Pancreas (tissue), 10 donors: ENCODE results near the gene BHMT. TPM values are rescaled to one million over a fixed set of nuclear protein-coding genes. Genes with fewer than 3 reads are reported as not detected.

Source experiments
- ATAC-seq, 4 donors: fragments of 200-7000 bp; cut with Tn5 transposase; one replicate each; pipeline versions ENCODE4 v1.8.0 to v1.9.1; 2020; ENCODE audit warnings: mild to moderate bottlenecking in 4 of 4, moderate library complexity in 4 of 4
- DNase-seq, 6 donors: peaks; one replicate each; pipeline ENCODE4 v3.0.0-alpha.2; 2020
- FAIRE-seq: peaks from 2 replicates; lab custom pipeline; 2012; peaks lifted over from hg19 to GRCh38; lab: Jason Lieb, UNC
- H3K27ac ChIP-seq, 4 donors: fragments of 200-600 bp; sonication (generic); 1 replicate in 3 of 4; 2 replicates in 1 of 4; pipeline versions ENCODE4 v1.5.0 to v1.8.0; 2020
- H3K27me3 ChIP-seq, 4 donors: fragments of 200-600 bp; one replicate each; pipeline ENCODE4 v1.8.0; 2021
- H3K36me3 ChIP-seq, 3 donors: fragments of 200-600 bp; sonication (generic) in 1 of 3; one replicate each; pipeline versions ENCODE4 v1.5.0 to v1.8.0; 2020 to 2021
- H3K4me1 ChIP-seq, 3 donors: fragments of 200-600 bp; one replicate each; pipeline ENCODE4 v1.8.0; 2021
- H3K4me3 ChIP-seq, 4 donors: fragments of 200-600 bp; sonication (generic) in 2 of 4; one replicate each; pipeline versions ENCODE4 v1.5.0 to v1.8.0; 2020 to 2021
- H3K9me3 ChIP-seq, 4 donors: fragments of 200-600 bp; one replicate each; pipeline ENCODE4 v1.8.0; 2021
- CTCF ChIP-seq, 4 donors: fragments of 200-600 bp; sonication (generic) in 3 of 4; IDR thresholded peaks; one replicate each; pipeline versions ENCODE4 v1.5.0 to v1.8.0; 2021; ENCODE audit warnings: antibody characterized with exemption in 4 of 4
- WGBS, 2 donors: extraction: QIAGEN DNeasy Blood & Tissue Kit; methylation state at CpG; one replicate each; pipeline ENCODE4 v1.1.7; 2013; 5-methylcytosine and 5-hydroxymethylcytosine counted together
- intact Hi-C, 3 donors: fragments of 100-400 bp; cut with DNase I; formaldehyde crosslinking; loops; one replicate each; pipeline versions ENCODE4 v1.11.1 to v1.14.2; 2022
- polyA plus RNA-seq, 2 donors: library from polyadenylated mRNA; stranded (reverse); fragments of 200-250 nt; gene quantifications; one replicate each; pipeline ENCODE4 v1.2.3, GENCODE V29; 2013
- total RNA-seq, 6 donors: library from RNA; stranded (reverse); fragmentation: NEBNext Ultra II Directional in 4 of 6; extraction: Animal tissue kit (Norgen Biotek cat#: 25700) in 4 of 6; gene quantifications; one replicate each; pipeline versions ENCODE4 v1.2.1 to v1.2.4, GENCODE V29; 2021 to 2023
- donor health status: healthy with polysubstance abuse.
- donor health status: DM: no; HTN: no; CAD: no; lungs with moderate emphysema.
- donor health status: DM: no; HTN: no; CAD: no.
- donor health status: control.
- donor health status: control.
- donor health status: Bipolar disorder and iron deficiency.
- donor health status: DM: yes; HTN: yes; CAD: no.
- donor health status: DM: no; HTN: no; CAD: no.
- donor health status: DM: no; HTN: no; CAD: no.
- donor health status: DM: yes; HTN: yes; CAD: no.

The BHMT gene
- total and polyA plus RNA-seq, 8 donors: 0.14 to 0.66 TPM; not detected in 6

- 87 to 89% methylated on average over 2 of the region's 2 CpGs for WGBS, 2 donors
- intact Hi-C loops: no loop called here
- Histone ChIP-seq H3K4me3 (no peak overlapping the region), H3K27me3 (no peaks in the 10 kb centered on the region), H3K36me3 (no peaks in the 10 kb centered on the region), H3K27ac (no peak overlapping the region), H3K9me3 (no peaks in the 10 kb centered on the region), H3K4me1 (peaks cover 0 to 6% (median 0%) of the 10 kb centered on the region in 3 donors)
- ATAC-seq (no peak), DNase-seq (no peak), FAIRE-seq (no peak)
- TF ChIP-seq CTCF (IDR thresholded peaks at IDR 0.05): no peak
Measured at GRCh38 chr5:79105868-79106267, 5.7 kb upstream of the BHMT start.

DNA sequence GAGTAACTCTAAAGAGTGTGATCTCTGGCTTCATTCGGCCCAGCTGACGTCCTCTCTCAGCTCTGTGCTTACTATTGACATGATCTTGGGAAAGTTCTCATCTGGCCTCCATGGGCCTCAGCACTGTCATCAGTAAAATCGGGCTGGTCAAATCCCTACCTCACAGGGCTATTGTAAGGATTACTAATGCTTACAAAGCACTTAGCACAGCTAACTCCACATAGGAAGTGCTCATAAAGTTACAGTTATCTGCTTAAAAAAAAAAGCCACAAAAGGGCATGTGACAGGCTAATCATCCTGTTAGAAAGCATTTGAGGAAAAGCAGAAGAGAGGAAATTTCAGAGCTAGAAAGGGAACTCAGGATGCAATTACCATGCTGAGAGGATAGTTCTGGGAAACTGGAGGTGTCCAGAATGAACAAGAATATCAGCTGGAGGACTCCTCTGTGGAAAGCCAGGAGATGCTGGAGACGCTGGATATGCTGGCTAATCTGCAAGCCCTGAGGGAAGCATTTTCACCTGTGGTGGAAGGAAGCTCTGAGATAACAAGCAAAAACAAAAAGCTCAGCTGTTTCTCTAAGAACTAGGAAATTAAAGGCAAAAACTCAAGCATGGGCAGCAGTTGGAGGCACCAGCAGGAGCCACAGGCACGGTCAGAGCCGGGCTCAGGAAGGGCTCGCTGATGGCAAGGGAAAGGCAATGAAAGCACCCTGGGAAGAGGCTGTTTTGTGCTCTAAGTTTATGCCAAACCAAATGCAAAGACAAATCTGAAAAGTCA lies 4.4 kb upstream of the BHMT start:
- TF ChIP-seq CTCF (IDR thresholded peaks at IDR 0.05): no peak
- peak; percentile 89 to 97 (median 96) for ATAC-seq
- peak in 4 of 6 donors; percentile 42 to 66 (median 48) for DNase-seq

DNA sequence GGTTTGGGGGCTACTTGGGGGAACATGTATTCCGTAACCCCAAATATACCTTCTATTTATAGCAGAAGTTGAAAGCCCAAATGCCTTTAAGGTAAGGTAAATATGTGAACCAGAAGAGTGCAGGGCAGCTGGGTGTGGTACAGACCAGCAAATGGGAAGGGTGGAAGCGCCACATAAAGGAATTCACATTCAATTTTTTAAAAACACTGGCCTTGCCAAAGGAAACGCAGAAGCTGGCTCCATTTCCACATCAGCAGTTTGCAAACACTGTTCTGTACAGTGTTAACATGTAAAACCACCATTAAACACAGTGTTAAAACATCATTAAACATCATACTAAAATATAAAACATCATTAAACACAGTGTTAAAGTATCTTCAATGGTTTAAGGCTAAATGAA lies 3.5 kb upstream of the BHMT start:
- DNase-seq: no peak
- intact Hi-C loops: no loop called here

More for the DNA sequence above, 4.4 kb upstream of the BHMT start:
- 57 to 59% methylated on average over 7 of the region's 7 CpGs for WGBS, 2 donors
- Histone ChIP-seq H3K27me3 (no peaks in the 10 kb centered on the region), H3K4me1 (peaks cover 0 to 6% (median 0%) of the 10 kb centered on the region in 3 donors), H3K4me3 (no peak overlapping the region), H3K27ac (peak overlapping the region in 1 of 4 donors; percentile 39), H3K9me3 (no peaks in the 10 kb centered on the region), H3K36me3 (no peaks in the 10 kb centered on the region)
- intact Hi-C loops: no loop called here
- no peak for FAIRE-seq

DNA sequence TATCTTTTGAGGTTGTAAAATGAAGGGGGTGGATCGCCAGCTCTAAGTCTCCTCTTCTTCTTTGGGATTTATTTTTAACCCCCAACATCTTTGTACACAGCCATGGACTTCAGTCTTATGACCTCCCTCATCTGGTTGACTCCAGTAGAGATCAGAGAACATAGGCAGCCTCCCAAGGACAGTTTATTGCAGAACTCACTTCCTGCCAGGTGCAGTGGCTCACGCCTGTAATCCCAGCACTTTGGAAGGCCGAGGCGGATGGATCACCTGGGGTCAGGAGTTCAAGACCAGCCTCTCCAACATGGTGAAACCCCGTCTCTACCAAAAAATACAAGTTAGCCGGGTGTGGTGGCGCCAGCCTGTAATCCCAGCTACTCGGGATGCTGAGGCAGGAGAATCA lies 2.8 kb upstream of the BHMT start:
- FAIRE-seq (no peak), ATAC-seq (no peak), DNase-seq (no peak)
- no peak overlapping the region for H3K4me3 ChIP-seq
- H3K4me1 ChIP-seq: peaks cover 0 to 6% (median 0%) of the 10 kb centered on the region in 3 donors
- TF ChIP-seq CTCF (IDR thresholded peaks at IDR 0.05): no peak
- H3K27ac ChIP-seq: no peak overlapping the region
- H3K27me3 ChIP-seq: no peaks in the 10 kb centered on the region
- intact Hi-C loops: no loop called here
- 83 to 87% methylated on average over 8 of the region's 8 CpGs for WGBS, 2 donors
- H3K36me3 ChIP-seq: no peaks in the 10 kb centered on the region
- no peaks in the 10 kb centered on the region for H3K9me3 ChIP-seq

More for the DNA sequence above, 3.5 kb upstream of the BHMT start:
- Histone ChIP-seq H3K4me3 (no peak overlapping the region), H3K9me3 (no peaks in the 10 kb centered on the region), H3K27ac (no peak overlapping the region), H3K4me1 (peaks cover 0 to 6% (median 0%) of the 10 kb centered on the region in 3 donors), H3K36me3 (no peaks in the 10 kb centered on the region), H3K27me3 (no peaks in the 10 kb centered on the region)
- FAIRE-seq: no peak
- no peak for TF ChIP-seq CTCF (IDR thresholded peaks at IDR 0.05)
- WGBS, 2 donors: 72 to 73% methylated on average over 3 of the region's 3 CpGs
- ATAC-seq: no peak
